Ishikawa (cell line): ENCODE measurements around the gene SLC7A1.

Experiments
- CEBPB ChIP-seq: IDR thresholded peaks from 2 replicates; pipeline ENCODE4 v1.6.1; 2012
- CREB1 ChIP-seq: IDR thresholded peaks from 2 replicates; pipeline ENCODE4 v1.6.1; 2012; ENCODE audit warnings: low read depth
- EGR1 ChIP-seq: IDR thresholded peaks from 2 replicates; pipeline ENCODE4 v1.6.1; 2012
- EP300 ChIP-seq: IDR thresholded peaks from 2 replicates; pipeline ENCODE4 v1.6.1; 2012; ENCODE audit warnings: borderline replicate concordance
- FOXM1 ChIP-seq: IDR thresholded peaks from 2 replicates; pipeline ENCODE4 v1.6.1; 2012; ENCODE audit warnings: low read depth, borderline replicate concordance
- MAX ChIP-seq: IDR thresholded peaks from 2 replicates; pipeline ENCODE4 v1.6.1; 2012
- NFIC ChIP-seq: IDR thresholded peaks from 2 replicates; pipeline ENCODE4 v1.6.1; 2012
- RAD21 ChIP-seq: IDR thresholded peaks from 2 replicates; pipeline ENCODE4 v1.6.1; 2012; ENCODE audit warnings: low read depth
- REST ChIP-seq: IDR thresholded peaks from 2 replicates; pipeline ENCODE4 v1.6.1; 2012; ENCODE audit warnings: low read depth, mild to moderate bottlenecking
- TAF1 ChIP-seq: IDR thresholded peaks from 2 replicates; pipeline ENCODE4 v1.6.1; 2012; ENCODE audit warnings: low read depth, mild to moderate bottlenecking
- TCF12 ChIP-seq: IDR thresholded peaks from 2 replicates; pipeline ENCODE4 v1.6.1; 2012; ENCODE audit warnings: low read depth
- TEAD4 ChIP-seq: IDR thresholded peaks from 2 replicates; pipeline ENCODE4 v1.6.1; 2012
- USF1 ChIP-seq: IDR thresholded peaks from 2 replicates; pipeline ENCODE4 v1.6.1; 2012
- YY1 ChIP-seq: IDR thresholded peaks from 2 replicates; pipeline ENCODE4 v1.6.1; 2012; ENCODE audit warnings: low read depth
- ZBTB7A ChIP-seq: IDR thresholded peaks from 2 replicates; pipeline ENCODE4 v1.6.1; 2012; ENCODE audit warnings: low read depth

SLC7A1 gene

GRCh38 chr13:29484236-29484635 is 111.3 kb downstream of the SLC7A1 start:
- no peak for TF ChIP-seq TEAD4
- TF ChIP-seq USF1: no peak
- no peak for TF ChIP-seq CEBPB

GRCh38 chr13:29483623-29484022 is 111.9 kb downstream of the SLC7A1 start:
- TF ChIP-seq CEBPB: no peak
- no peak for TF ChIP-seq CREB1
- no peak for TF ChIP-seq TAF1
- no peak for TF ChIP-seq FOXM1
- no peak for TF ChIP-seq EGR1
- TF ChIP-seq TCF12: no peak

- TF ChIP-seq ZBTB7A (no peak), USF1 (no peak), NFIC (no peak), CREB1 (no peak), FOXM1 (no peak), EP300 (no peak), CEBPB (no peak), EGR1 (no peak), YY1 (no peak)
These were observed 112.3 kb downstream of the SLC7A1 start for GRCh38 chr13:29483211-29483610.

- TF ChIP-seq CREB1: no peak
- TF ChIP-seq TCF12: no peak
- no peak for TF ChIP-seq RAD21
- TF ChIP-seq FOXM1: no peak
These were observed 113.0 kb downstream of the SLC7A1 start for GRCh38 chr13:29482504-29482903.

GRCh38 chr13:29481603-29482002 is 113.9 kb downstream of the SLC7A1 start:
- TF ChIP-seq RAD21: no peak
- TF ChIP-seq ZBTB7A: no peak
- TF ChIP-seq EP300: no peak
- TF ChIP-seq FOXM1: no peak
- TF ChIP-seq EGR1: no peak
- no peak for TF ChIP-seq NFIC
- TF ChIP-seq TCF12: no peak
- no peak for TF ChIP-seq REST
- no peak for TF ChIP-seq CREB1
- TF ChIP-seq MAX: no peak
- TF ChIP-seq TAF1: no peak
- no peak for TF ChIP-seq TEAD4
- TF ChIP-seq USF1: no peak
- no peak for TF ChIP-seq CEBPB
- TF ChIP-seq YY1: no peak

- no peak for TF ChIP-seq CREB1
- no peak for TF ChIP-seq CEBPB
- no peak for TF ChIP-seq USF1
- no peak for TF ChIP-seq EGR1
- no peak for TF ChIP-seq YY1
- no peak for TF ChIP-seq TAF1
- TF ChIP-seq ZBTB7A: no peak
- TF ChIP-seq TCF12: no peak
- no peak for TF ChIP-seq RAD21
- TF ChIP-seq TEAD4: no peak
- no peak for TF ChIP-seq MAX
- no peak for TF ChIP-seq NFIC
- TF ChIP-seq FOXM1: no peak
- TF ChIP-seq REST: no peak
- TF ChIP-seq EP300: no peak
These were observed 114.5 kb downstream of the SLC7A1 start for GRCh38 chr13:29480893-29481525.
